Muscle layer of colon (tissue), 2 donors: ENCODE results near the gene AGAP1.

Experiments used
- H3K27ac ChIP-seq: one replicate; pipeline ENCODE4 v1.7.0; 2013; ENCODE audit warnings: low read depth, mild to moderate bottlenecking, low read length, moderate library complexity
- H3K27me3 ChIP-seq, 2 donors: one replicate each; pipeline ENCODE4 v1.7.0; 2013; ENCODE audit warnings: low read length in 2 of 2, mild to moderate bottlenecking in 2 of 2; ENCODE audit not compliant: insufficient read depth in 2 of 2, control insufficient read depth in 1 of 2
- H3K36me3 ChIP-seq: one replicate; pipeline ENCODE4 v1.7.0; 2013; ENCODE audit warnings: mild to moderate bottlenecking, low read length; ENCODE audit not compliant: insufficient read depth
- H3K4me1 ChIP-seq: one replicate; pipeline ENCODE4 v1.7.0; 2013; ENCODE audit warnings: mild to moderate bottlenecking, low read length; ENCODE audit not compliant: insufficient read depth
- H3K4me3 ChIP-seq, 2 donors: one replicate each; pipeline ENCODE4 v1.7.0; 2013; ENCODE audit warnings: low read length in 2 of 2, low read depth in 1 of 2, mild to moderate bottlenecking in 1 of 2, moderate library complexity in 1 of 2
- H3K9ac ChIP-seq: one replicate; pipeline ENCODE4 v1.7.0; 2013; ENCODE audit warnings: low read length
- H3K9me3 ChIP-seq: one replicate; pipeline ENCODE4 v1.7.0; 2013; ENCODE audit warnings: mild to moderate bottlenecking, low read length
- donor health status: abdominal sarcoma.
- donor health status: Adenocarcinoma of cecum.

The AGAP1 gene

GRCh38 chr2:235501673-235502031 is 7.8 kb downstream of the AGAP1 start:
- H3K9me3 ChIP-seq, result no peaks in the 10 kb centered on the region
- H3K4me1 ChIP-seq, result peaks cover 14% of the 10 kb centered on the region
- H3K27me3 ChIP-seq, result no peaks in the 10 kb centered on the region
- H3K4me3 ChIP-seq, result no peak overlapping the region
- H3K9ac ChIP-seq, result no peak overlapping the region
- no peaks in the 10 kb centered on the region for H3K36me3 ChIP-seq
- no peak overlapping the region for H3K27ac ChIP-seq

GRCh38 chr2:235502336-235502735 is 8.5 kb downstream of the AGAP1 start:
- Histone ChIP-seq H3K4me1 (peaks cover 14% of the 10 kb centered on the region), H3K27me3 (no peaks in the 10 kb centered on the region), H3K9ac (no peak overlapping the region), H3K27ac (no peak overlapping the region), H3K4me3 (no peak overlapping the region), H3K9me3 (no peaks in the 10 kb centered on the region), H3K36me3 (no peaks in the 10 kb centered on the region)

- Histone ChIP-seq H3K4me1 (peaks cover 14% of the 10 kb centered on the region), H3K4me3 (no peak overlapping the region), H3K9ac (no peak overlapping the region), H3K27ac (no peak overlapping the region), H3K27me3 (no peaks in the 10 kb centered on the region), H3K9me3 (no peaks in the 10 kb centered on the region), H3K36me3 (no peaks in the 10 kb centered on the region)
These were observed 10.8 kb downstream of the AGAP1 start for GRCh38 chr2:235504441-235505180.

- Histone ChIP-seq H3K4me1 (peaks cover 14% of the 10 kb centered on the region), H3K9me3 (no peaks in the 10 kb centered on the region), H3K36me3 (no peaks in the 10 kb centered on the region), H3K9ac (no peak overlapping the region), H3K27ac (no peak overlapping the region), H3K4me3 (no peak overlapping the region), H3K27me3 (no peaks in the 10 kb centered on the region)
These were observed 11.4 kb downstream of the AGAP1 start for GRCh38 chr2:235505181-235505741.

- Histone ChIP-seq H3K9me3 (no peaks in the 10 kb centered on the region), H3K4me3 (no peak overlapping the region), H3K27ac (no peak overlapping the region), H3K4me1 (peaks cover 18% of the 10 kb centered on the region), H3K36me3 (no peaks in the 10 kb centered on the region), H3K27me3 (no peaks in the 10 kb centered on the region), H3K9ac (no peak overlapping the region)
These were observed 12.6 kb downstream of the AGAP1 start for GRCh38 chr2:235506291-235506996.

- H3K36me3 ChIP-seq, result no peaks in the 10 kb centered on the region
- peaks cover 15% of the 10 kb centered on the region for H3K4me1 ChIP-seq
- no peak overlapping the region for H3K9ac ChIP-seq
- H3K9me3 ChIP-seq, result no peaks in the 10 kb centered on the region
- no peak overlapping the region for H3K4me3 ChIP-seq
- H3K27me3 ChIP-seq, result no peaks in the 10 kb centered on the region
- H3K27ac ChIP-seq, result no peak overlapping the region
These were observed 13.3 kb downstream of the AGAP1 start for GRCh38 chr2:235506997-235507615.

GRCh38 chr2:235507928-235508327 is 14.1 kb downstream of the AGAP1 start:
- peaks cover 12% of the 10 kb centered on the region for H3K4me1 ChIP-seq
- H3K27me3 ChIP-seq, result no peaks in the 10 kb centered on the region
- H3K4me3 ChIP-seq, result no peak overlapping the region
- H3K9ac ChIP-seq, result no peak overlapping the region
- H3K27ac ChIP-seq, result no peak overlapping the region
- no peaks in the 10 kb centered on the region for H3K36me3 ChIP-seq
- no peaks in the 10 kb centered on the region for H3K9me3 ChIP-seq

GRCh38 chr2:235508371-235509160 is 14.7 kb downstream of the AGAP1 start:
- no peak overlapping the region for H3K27ac ChIP-seq
- no peaks in the 10 kb centered on the region for H3K36me3 ChIP-seq
- H3K9ac ChIP-seq, result no peak overlapping the region
- no peaks in the 10 kb centered on the region for H3K9me3 ChIP-seq
- no peaks in the 10 kb centered on the region for H3K27me3 ChIP-seq
- peaks cover 12% of the 10 kb centered on the region for H3K4me1 ChIP-seq
- H3K4me3 ChIP-seq, result no peak overlapping the region

- Histone ChIP-seq H3K36me3 (no peaks in the 10 kb centered on the region), H3K4me1 (peaks cover 7% of the 10 kb centered on the region), H3K9ac (no peak overlapping the region), H3K4me3 (no peak overlapping the region), H3K27ac (no peak overlapping the region), H3K9me3 (no peaks in the 10 kb centered on the region), H3K27me3 (no peaks in the 10 kb centered on the region)
These were observed 16.5 kb downstream of the AGAP1 start for GRCh38 chr2:235510318-235510717.

- Histone ChIP-seq H3K27ac (no peak overlapping the region), H3K36me3 (no peaks in the 10 kb centered on the region), H3K4me3 (no peak overlapping the region), H3K9me3 (no peaks in the 10 kb centered on the region), H3K4me1 (peaks cover 7% of the 10 kb centered on the region), H3K27me3 (no peaks in the 10 kb centered on the region), H3K9ac (no peak overlapping the region)
These were observed 17.4 kb downstream of the AGAP1 start for GRCh38 chr2:235511187-235511661.
